Epithelial cell of alveolus of lung (primary cell): ENCODE measurements around the gene APBA1. TPM values are rescaled to one million over a fixed set of nuclear protein-coding genes. Genes with fewer than 3 reads are reported as not detected.

Source experiments
- total RNA-seq: library from RNA; depleted of rRNA; stranded (reverse); fragments of >200 nt; gene quantifications from 2 replicates; pipeline ENCODE4 v1.2.1, GENCODE V29; 2015

The APBA1 gene
- total RNA-seq = 1.1 and 6.7 TPM in 2 replicates

GRCh38 chr9:69671879-69672595 lies at the start of gene APBA1:
APBA1 (minus strand) TSS chr9:69672371.

Other genes with a start within 250 kb of the APBA1 start
- 24.0 and 39.6 TPM in 2 replicates for gene PTAR1, start 87.6 kb upstream of the APBA1 start, total RNA-seq
- gene CFAP95, start 148.4 kb upstream of the APBA1 start, total RNA-seq = not detected in 2 replicates